GM23338 (cell line): ENCODE measurements around the gene APH1B.

ENCODE experiments used
- CTCF ChIP-seq, 2 experiments: fragments of 200-600 bp in 1 of 2; sonication (generic) in 1 of 2; conservative IDR thresholded peaks; 2 replicates each; pipeline versions ENCODE4 v1.5.1 to v1.6.1; 2016 to 2017; ENCODE audit warnings: antibody characterized with exemption in 2 of 2, low read depth in 2 of 2, mild to moderate bottlenecking in 2 of 2, moderate library complexity in 1 of 2
- EZH2 ChIP-seq: fragments of 200-600 bp; sonication (generic); IDR thresholded peaks from one replicate; pipeline ENCODE4 v1.8.0; 2017; ENCODE audit warnings: antibody characterized with exemption, mild to moderate bottlenecking, low read depth; ENCODE audit not compliant: unreplicated experiment
- EZH2phosphoT487 ChIP-seq: fragments of 200-600 bp; sonication (generic); IDR thresholded peaks from one replicate; pipeline ENCODE4 v1.8.1; 2018; ENCODE audit warnings: antibody characterized with exemption; ENCODE audit not compliant: unreplicated experiment
- POLR2AphosphoS5 ChIP-seq: IDR thresholded peaks from 2 replicates; pipeline ENCODE4 v1.6.1; 2016; ENCODE audit warnings: antibody characterized with exemption, low read depth
- REST ChIP-seq: IDR thresholded peaks from one replicate; pipeline ENCODE4 v1.6.1; 2018; ENCODE audit warnings: antibody characterized with exemption; ENCODE audit not compliant: unreplicated experiment

GRCh38 chr15:63243101-63243500, 34.3 kb upstream of the APH1B start:
- TF ChIP-seq POLR2AphosphoS5 (no peak), CTCF (conservative IDR thresholded peaks at IDR 0.05; ENCODE audit: low read depth in 2 of 2) (no peak), EZH2 (no peak), EZH2phosphoT487 (no peak), REST (no peak)
